Mesothelial cell of epicardium (in vitro differentiated cells): Measurements from ENCODE around the gene SLC6A19. TPM values are rescaled to one million over a fixed set of nuclear protein-coding genes. Genes with fewer than 3 reads are reported as not detected.

Experiments
- DNase-seq, 2 experiments: peaks; one replicate each; pipeline ENCODE4 v3.0.0; 2021; ENCODE audit warnings: low spot score in 2 of 2; ENCODE audit not compliant: unreplicated experiment in 2 of 2
- H3K27ac Mint-ChIP-seq: 2 replicates; pipeline ENCODE4 v1.8.0; 2021; ENCODE audit warnings: mixed read lengths
- H3K27me3 Mint-ChIP-seq: 2 replicates; pipeline ENCODE4 v1.8.0; 2021; ENCODE audit warnings: low read depth, mixed read lengths
- H3K36me3 Mint-ChIP-seq: 2 replicates; pipeline ENCODE4 v1.8.0; 2021; ENCODE audit warnings: mixed read lengths
- H3K4me1 Mint-ChIP-seq: 2 replicates; pipeline ENCODE4 v1.8.0; 2021; ENCODE audit warnings: mixed read lengths
- H3K4me3 Mint-ChIP-seq: 2 replicates; pipeline ENCODE4 v1.8.0; 2021; ENCODE audit warnings: mild to moderate bottlenecking, moderate library complexity, mixed read lengths
- H3K9me3 Mint-ChIP-seq: 2 replicates; pipeline ENCODE4 v1.8.0; 2021; ENCODE audit warnings: mixed read lengths
- CTCF ChIP-seq: fragments of 200-600 bp; sonication (generic); IDR thresholded peaks from one replicate; pipeline ENCODE4 v1.5.0; 2021; ENCODE audit warnings: antibody characterized with exemption; ENCODE audit not compliant: unreplicated experiment
- total RNA-seq: library from RNA; stranded (reverse); gene quantifications from 3 replicates; pipeline ENCODE4 v1.2.1, GENCODE V29; 2021

The SLC6A19 gene
- total RNA-seq, 1 donor from 2014 or later: not detected

DNA sequence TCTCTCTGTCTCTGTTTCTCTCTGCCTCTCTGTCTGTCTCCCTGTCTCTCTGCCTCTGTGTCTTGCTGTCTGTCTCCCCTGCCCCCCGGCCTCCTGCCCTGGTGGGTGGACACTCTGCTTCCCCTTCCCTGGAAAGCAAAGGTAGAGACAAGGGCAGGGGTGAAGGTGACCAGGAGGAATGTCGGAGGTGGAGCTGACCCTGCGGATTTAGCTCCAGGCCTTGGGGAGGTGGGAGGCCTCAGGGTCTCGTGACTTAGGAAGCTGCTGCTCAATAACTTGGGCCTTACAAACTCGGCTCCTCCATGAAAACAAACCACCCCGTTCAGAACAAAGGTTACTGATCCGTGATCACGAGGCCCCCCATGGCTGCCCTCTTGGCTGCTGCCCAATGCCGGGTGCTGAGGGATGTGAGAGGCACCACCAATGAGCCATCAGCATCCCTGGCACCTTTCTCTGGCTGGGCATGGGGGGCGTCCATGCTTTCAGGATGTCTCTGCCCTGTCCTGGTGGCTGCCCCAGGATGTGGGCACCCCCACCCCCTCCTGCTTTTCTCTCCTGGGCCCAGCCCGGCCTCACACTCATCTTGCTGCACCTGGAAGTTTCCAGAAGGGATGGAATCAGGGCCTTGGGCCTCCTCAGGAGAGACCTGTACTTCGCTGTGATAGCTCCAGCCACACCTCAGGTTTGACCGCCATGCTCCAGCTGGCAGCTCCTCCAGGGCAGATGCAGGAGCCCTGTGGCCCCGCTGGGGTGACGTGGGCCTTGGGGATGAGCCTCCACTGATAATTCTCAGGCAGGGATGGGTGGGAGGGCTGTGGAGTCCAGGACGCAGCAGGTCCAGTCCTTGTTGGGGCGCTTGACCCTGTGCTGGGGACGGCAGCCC lies 14.8 kb upstream of the SLC6A19 start:
- Mint-ChIP-seq H3K27me3 (peaks cover 24% of the 10 kb centered on the region), H3K9me3 (no peaks in the 10 kb centered on the region), H3K4me1 (peaks cover 5% of the 10 kb centered on the region), H3K36me3 (no peaks in the 10 kb centered on the region), H3K4me3 (no peak overlapping the region), H3K27ac (no peak overlapping the region)
- no peak for DNase-seq
- no peak for TF ChIP-seq CTCF

DNA sequence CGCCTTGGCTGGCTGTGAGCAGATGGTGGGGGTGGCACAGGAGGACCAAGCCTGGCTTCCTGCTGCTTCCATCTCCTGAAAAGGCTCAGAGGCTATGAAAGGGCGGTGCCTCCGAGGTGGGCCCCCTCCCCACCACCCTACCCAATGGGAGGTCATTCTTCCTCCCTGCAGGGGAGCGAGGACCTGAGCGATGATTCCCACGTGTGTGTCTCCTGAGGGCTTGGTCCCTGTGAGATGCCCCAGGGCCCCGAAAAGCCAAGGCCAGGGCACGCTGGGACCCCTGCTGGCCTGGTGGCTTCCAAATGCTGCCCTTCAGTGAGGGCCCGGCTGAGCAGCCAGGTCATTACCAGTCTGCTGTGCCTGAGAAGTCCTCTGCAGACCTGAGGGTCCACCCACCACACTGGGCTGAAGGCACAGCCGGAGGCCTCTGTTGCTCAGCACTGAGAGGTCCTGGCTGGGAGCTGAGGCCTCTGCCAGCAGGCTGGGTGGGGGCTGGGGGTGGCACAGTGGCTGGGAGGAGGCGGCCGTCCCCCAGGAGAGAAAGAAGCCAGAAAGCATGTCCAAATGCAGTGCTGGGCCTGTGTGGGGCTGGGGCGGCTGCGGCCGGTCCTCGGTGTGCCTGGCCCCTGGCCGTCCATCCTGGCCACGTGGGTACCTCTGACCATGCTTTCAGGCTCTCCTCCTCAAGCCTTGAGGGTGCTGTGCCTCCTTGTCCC lies 14.0 kb upstream of the SLC6A19 start:
- H3K4me1 Mint-ChIP-seq: peaks cover 5% of the 10 kb centered on the region
- no peaks in the 10 kb centered on the region for H3K36me3 Mint-ChIP-seq
- no peak for DNase-seq
- peaks cover 27% of the 10 kb centered on the region for H3K27me3 Mint-ChIP-seq
- TF ChIP-seq CTCF: no peak
- H3K27ac Mint-ChIP-seq: no peak overlapping the region
- H3K9me3 Mint-ChIP-seq: no peaks in the 10 kb centered on the region
- no peak overlapping the region for H3K4me3 Mint-ChIP-seq

GRCh38 chr5:1187950-1188334 lies 13.5 kb upstream of the SLC6A19 start:
- Mint-ChIP-seq H3K4me1 (peaks cover 5% of the 10 kb centered on the region), H3K27ac (no peak overlapping the region)

GRCh38 chr5:1188464-1188863 lies 12.9 kb upstream of the SLC6A19 start:
- no peak for TF ChIP-seq CTCF
- Mint-ChIP-seq H3K27ac (no peak overlapping the region), H3K36me3 (no peaks in the 10 kb centered on the region), H3K9me3 (no peaks in the 10 kb centered on the region), H3K4me1 (peaks cover 5% of the 10 kb centered on the region), H3K27me3 (peaks cover 31% of the 10 kb centered on the region), H3K4me3 (no peak overlapping the region)
- no peak for DNase-seq

More at GRCh38 chr5:1187950-1188334, 13.5 kb upstream of the SLC6A19 start:
- DNase-seq: no peak
- Mint-ChIP-seq H3K9me3 (no peaks in the 10 kb centered on the region), H3K4me3 (no peak overlapping the region), H3K36me3 (no peaks in the 10 kb centered on the region), H3K27me3 (peaks cover 28% of the 10 kb centered on the region)
- no peak for TF ChIP-seq CTCF

GRCh38 chr5:1189269-1189668 lies 12.1 kb upstream of the SLC6A19 start:
- Mint-ChIP-seq H3K27me3 (peaks cover 33% of the 10 kb centered on the region), H3K4me3 (no peak overlapping the region), H3K36me3 (no peaks in the 10 kb centered on the region), H3K9me3 (no peaks in the 10 kb centered on the region), H3K4me1 (peaks cover 5% of the 10 kb centered on the region), H3K27ac (no peak overlapping the region)
- TF ChIP-seq CTCF: no peak
- DNase-seq: no peak
